COLO668 (cell line): ENCODE data around the gene AAR2.

Experiments
- DNase-seq: peaks from one replicate; lab custom pipeline; 2025; ENCODE audit not compliant: unreplicated experiment; lab: John Stamatoyannopoulos, UW

AAR2 gene

GRCh38 chr20:36259177-36260061 is 23.1 kb downstream of the AAR2 start:
- DNase-seq: no peak

- no peak for DNase-seq
These were observed 24.0 kb downstream of the AAR2 start for GRCh38 chr20:36260316-36260715.

- no peak for DNase-seq
These were observed 25.3 kb downstream of the AAR2 start for GRCh38 chr20:36261389-36262105.

- DNase-seq: no peak
These were observed 26.2 kb downstream of the AAR2 start for GRCh38 chr20:36262440-36262839.

- no peak for DNase-seq
These were observed 28.4 kb downstream of the AAR2 start for GRCh38 chr20:36264426-36265246.

GRCh38 chr20:36266189-36266588 is 29.9 kb downstream of the AAR2 start:
- no peak for DNase-seq

GRCh38 chr20:36267605-36268381 is 31.5 kb downstream of the AAR2 start:
- DNase-seq: no peak

- DNase-seq: no peak
These were observed 32.4 kb downstream of the AAR2 start for GRCh38 chr20:36268440-36269342.

- DNase-seq: no peak
These were observed 33.2 kb downstream of the AAR2 start for GRCh38 chr20:36269507-36269906.

- DNase-seq: no peak
These were observed 34.7 kb downstream of the AAR2 start for GRCh38 chr20:36270744-36271638.

- DNase-seq: no peak
These were observed 35.6 kb downstream of the AAR2 start for GRCh38 chr20:36271639-36272546.

- no peak for DNase-seq
These were observed 36.4 kb downstream of the AAR2 start for GRCh38 chr20:36272547-36273220.

- no peak for DNase-seq
These were observed 37.3 kb downstream of the AAR2 start for GRCh38 chr20:36273414-36274180.

- DNase-seq: no peak
These were observed 38.0 kb downstream of the AAR2 start for GRCh38 chr20:36274181-36274841.

- no peak for DNase-seq
These were observed 38.7 kb downstream of the AAR2 start for GRCh38 chr20:36275011-36275410.
